Calu3 (cell line): ENCODE measurements around the gene SHTN1. TPM values are rescaled to one million over a fixed set of nuclear protein-coding genes. Genes with fewer than 3 reads are reported as not detected.

Experiments used
- BruUV-seq: library from RNA; stranded (reverse); fragments of 400-500 nt; replicated peaks from 2 replicates; lab custom pipeline; 2021; lab: Mats Ljungman, UMichigan
- CTCF ChIA-PET: fragments of 300-600 bp; sonication (Branson Sonifier 250); formaldehyde crosslinking; loops from one replicate; lab custom pipeline; 2022; ENCODE audit warnings: antibody characterized with exemption; lab: Charles Lee
- DNase-seq: peaks from one replicate; pipeline ENCODE4 v3.0.0; 2022
- H3K27ac Mint-ChIP-seq: one replicate; pipeline ENCODE4 v1.8.0; 2022; ENCODE audit warnings: mixed read lengths; ENCODE audit not compliant: unreplicated experiment
- H3K27me3 Mint-ChIP-seq: one replicate; pipeline ENCODE4 v1.8.0; 2022; ENCODE audit warnings: mixed read lengths; ENCODE audit not compliant: unreplicated experiment
- H3K36me3 Mint-ChIP-seq: one replicate; pipeline ENCODE4 v1.8.0; 2022; ENCODE audit warnings: mild to moderate bottlenecking, moderate library complexity, mixed read lengths; ENCODE audit not compliant: insufficient read depth, unreplicated experiment
- H3K4me1 Mint-ChIP-seq: one replicate; pipeline ENCODE4 v1.8.0; 2022; ENCODE audit warnings: mild to moderate bottlenecking, low read depth, mixed read lengths; ENCODE audit not compliant: unreplicated experiment
- H3K4me3 Mint-ChIP-seq: one replicate; pipeline ENCODE4 v1.8.0; 2022; ENCODE audit warnings: mild to moderate bottlenecking, low read depth, moderate library complexity, mixed read lengths; ENCODE audit not compliant: unreplicated experiment
- H3K9me3 Mint-ChIP-seq: one replicate; pipeline ENCODE4 v1.8.0; 2022; ENCODE audit warnings: low read depth, mixed read lengths; ENCODE audit not compliant: unreplicated experiment
- CTCF ChIP-seq: fragments of 200-600 bp; IDR thresholded peaks from one replicate; pipeline ENCODE4 v1.8.0; 2022; ENCODE audit warnings: antibody characterized with exemption; ENCODE audit not compliant: unreplicated experiment
- intact Hi-C: fragments of 100-400 bp; cut with micrococcal nuclease; formaldehyde crosslinking; loops from one replicate; pipeline ENCODE4 v1.10.0; 2022; ENCODE audit not compliant: unreplicated experiment
- total RNA-seq: library from RNA; stranded (reverse); gene quantifications from 2 replicates; pipeline ENCODE4 v1.2.3, GENCODE V29; 2022

SHTN1 gene
- total RNA-seq, 1 experiment from 2014 or later, result 32.3 TPM

DNA sequence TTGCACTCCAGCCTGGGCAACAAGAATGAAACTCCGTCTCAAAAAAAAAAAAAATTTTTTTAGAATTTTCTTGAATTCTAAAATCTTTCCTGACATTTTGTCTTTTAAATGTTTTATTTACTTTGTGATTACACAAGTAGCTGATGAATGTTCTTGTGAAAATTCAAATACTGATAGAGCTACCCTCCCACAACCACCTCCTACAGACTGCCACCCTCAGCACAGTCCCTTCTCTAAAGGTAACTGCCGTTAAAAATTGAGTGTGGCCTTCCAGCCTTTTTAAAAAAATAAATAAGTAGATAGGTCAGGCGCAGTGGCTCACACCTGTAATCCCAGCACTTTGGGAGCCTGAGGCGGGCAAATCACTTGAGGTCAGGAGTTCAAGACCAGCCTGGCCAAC lies 140.6 kb downstream of the SHTN1 start:
- intact Hi-C loops, result no loop called here
- TF ChIP-seq CTCF, result no peak
- CTCF ChIA-PET, result no interaction called here
- Mint-ChIP-seq H3K9me3 (no peaks in the 10 kb centered on the region), H3K4me3 (no peak overlapping the region), H3K27ac (no peak overlapping the region), H3K27me3 (peaks cover 8% of the 10 kb centered on the region), H3K4me1 (no peaks in the 10 kb centered on the region), H3K36me3 (no peaks in the 10 kb centered on the region)
- BruUV-seq, result no TSS peak
- no peak for DNase-seq

DNA sequence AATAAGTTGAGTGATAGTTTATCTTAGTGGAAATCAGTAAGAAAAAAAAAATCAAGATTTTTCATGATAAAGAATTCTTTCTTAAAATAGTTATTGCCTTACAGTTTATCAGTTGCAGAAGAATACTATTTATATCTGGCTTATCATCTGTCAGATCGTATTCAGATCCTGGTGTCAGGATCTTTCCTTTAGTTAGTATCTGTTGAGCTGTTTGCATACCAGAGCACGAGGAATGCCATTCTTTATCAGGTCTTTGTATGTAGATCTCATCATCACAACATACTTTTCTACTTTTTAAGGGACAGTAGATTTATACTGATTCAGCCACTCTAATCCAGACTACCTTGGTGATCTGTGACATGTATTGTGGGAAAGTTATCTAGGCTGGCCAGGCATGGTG lies 143.2 kb downstream of the SHTN1 start:
- Mint-ChIP-seq H3K36me3 (no peaks in the 10 kb centered on the region), H3K4me3 (no peak overlapping the region), H3K27me3 (peaks cover 8% of the 10 kb centered on the region), H3K9me3 (no peaks in the 10 kb centered on the region), H3K4me1 (no peaks in the 10 kb centered on the region), H3K27ac (no peak overlapping the region)
- TF ChIP-seq CTCF, result no peak
- no TSS peak for BruUV-seq
- intact Hi-C loops, result no loop called here
- no peak for DNase-seq
- CTCF ChIA-PET, result no interaction called here

- Mint-ChIP-seq H3K4me1 (peaks cover 4% of the 10 kb centered on the region), H3K4me3 (no peak overlapping the region), H3K9me3 (peaks cover 3% of the 10 kb centered on the region), H3K36me3 (no peaks in the 10 kb centered on the region), H3K27me3 (peaks cover 8% of the 10 kb centered on the region), H3K27ac (no peak overlapping the region)
- CTCF ChIA-PET, result interaction anchor here (0.8 kb wide), 1 partner anchor 502 kb away, joined by 5 read pairs; no protein-coding TSS in a partner anchor
- DNase-seq, result no peak
- no peak for TF ChIP-seq CTCF
- intact Hi-C loops, result no loop called here
- no TSS peak for BruUV-seq
Measured at GRCh38 chr10:116857156-116857555, 147.8 kb downstream of the SHTN1 start.

DNA sequence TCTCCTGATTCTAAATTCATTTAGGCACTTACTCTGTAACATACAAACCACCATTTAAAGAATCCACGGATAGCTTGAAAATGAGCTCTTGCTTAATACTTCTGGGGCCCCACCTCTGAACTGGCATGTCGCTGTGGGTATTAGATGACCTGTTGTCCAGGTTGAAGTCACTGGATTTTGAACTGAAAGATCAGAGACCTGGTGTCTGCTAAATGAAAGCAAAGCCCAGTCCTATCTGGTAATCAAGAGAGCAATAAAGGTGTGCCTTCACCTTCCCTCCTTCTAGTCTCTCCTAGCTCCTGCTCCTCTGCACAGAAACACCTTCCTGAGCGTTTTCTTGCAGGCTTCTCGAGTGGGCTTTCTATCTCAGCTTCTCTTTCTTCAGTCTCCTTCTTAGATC lies 151.3 kb downstream of the SHTN1 start:
- intact Hi-C loops, result no loop called here
- DNase-seq, result no peak
- peaks cover 12% of the 10 kb centered on the region for H3K4me1 Mint-ChIP-seq
- H3K27ac Mint-ChIP-seq, result no peak overlapping the region
- peaks cover 3% of the 10 kb centered on the region for H3K9me3 Mint-ChIP-seq
- CTCF ChIA-PET, result interaction anchor here (0.7 kb wide), 1 partner anchor 945 kb away, joined by 4 read pairs; no protein-coding TSS in a partner anchor
- H3K4me3 Mint-ChIP-seq, result no peak overlapping the region
- TF ChIP-seq CTCF, result no peak
- no TSS peak for BruUV-seq
- H3K36me3 Mint-ChIP-seq, result peaks cover 18% of the 10 kb centered on the region
- H3K27me3 Mint-ChIP-seq, result no peaks in the 10 kb centered on the region
